ENCODE results near the gene NADK. TPM values are rescaled to one million over a fixed set of nuclear protein-coding genes. Genes with fewer than 3 reads are reported as not detected.
"Not testable (repeated sequence)": the region's sequence is repeated elsewhere in the genome, so short reads cannot be mapped to it uniquely, and the experiment has no call there.

Gene NADK
- total RNA-seq, 1 experiment from 2014 or later, result 93.4 TPM

DNA sequence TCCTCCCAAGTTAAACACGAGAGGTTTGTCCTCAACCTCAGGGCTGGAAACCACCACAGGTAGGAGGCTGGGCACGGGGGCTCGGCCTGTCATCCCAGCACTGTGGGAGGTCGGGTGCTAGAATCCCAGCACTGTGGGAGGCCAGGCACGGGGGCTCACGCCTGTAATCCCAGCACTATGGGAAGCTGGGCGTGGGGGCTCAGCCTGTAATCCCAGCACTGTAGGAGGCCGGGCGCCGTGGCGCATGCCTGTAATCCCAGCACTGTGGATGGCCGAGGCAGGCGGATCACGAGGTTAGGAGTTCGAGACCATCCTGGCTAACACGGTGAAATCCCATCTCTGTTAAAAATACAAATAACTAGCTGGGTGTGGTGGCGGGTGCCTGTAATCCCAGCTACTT, 47.4 kb downstream of the NADK start:
- no peak for ATAC-seq
- Histone ChIP-seq H3K36me3 (ENCODE audit: control insufficient read depth in 1 of 2, insufficient read depth in 2 of 2, low read length in 2 of 2) (peaks cover 0 to 4% of the 10 kb centered on the region in 2 experiments; a peak in 1 of 4 replicates), H3K4me1 (ENCODE audit: control insufficient read depth in 1 of 2, insufficient read depth in 2 of 2, low read length in 2 of 2) (no peaks in the 10 kb centered on the region), H3K4me2 (ENCODE audit: low read length) (no peak overlapping the region), H3K27ac (ENCODE audit: low read depth, low read length) (no peak overlapping the region), H3K9ac (ENCODE audit: low read length) (no peak overlapping the region), H3K27me3 (ENCODE audit: insufficient read depth, low read length) (no peaks in the 10 kb centered on the region), H3K4me3 (replicated peaks in 1 of 2; ENCODE audit: low read depth in 1 of 2, low read length in 2 of 2) (no peak overlapping the region), H4K20me1 (ENCODE audit: insufficient read depth) (no peaks in the 10 kb centered on the region), H2AFZ (ENCODE audit: low read depth, low read length, poor library complexity, severe bottlenecking) (no peak overlapping the region), H3K79me2 (ENCODE audit: insufficient read depth, low read length) (no peaks in the 10 kb centered on the region), H3K9me3 (ENCODE audit: control insufficient read depth in 1 of 2, insufficient read depth in 1 of 2, low read depth in 1 of 2, low read length in 2 of 2) (no peaks in the 10 kb centered on the region), H3K9me2 (ENCODE audit: insufficient read depth) (no peaks in the 10 kb centered on the region)
- BruUV-seq (replicated peaks), result no TSS peak
- RAD21 ChIA-PET (ENCODE audit: low non-redundant PET in 1 of 2, low total read pairs in 2 of 2, uncharacterized antibody in 2 of 2, unreplicated experiment in 2 of 2), result no interaction called here
- intact Hi-C loops (cut with micrococcal nuclease), result no loop called here
- POLR2A ChIA-PET, result no interaction called here
- CTCF ChIA-PET, result interaction anchor here (0.7 kb wide), 1 partner anchor 37 kb away, joined by 3 read pairs; no protein-coding TSS in a partner anchor
- DNase-seq (ENCODE audit: low read depth, low spot score), result no peak
- TF ChIP-seq JUND (IDR thresholded peaks at IDR 0.05) (no peak), EZH2phosphoT487 (IDR thresholded peaks at IDR 0.05; ENCODE audit: borderline replicate concordance) (no peak), POLR2A (IDR thresholded peaks at IDR 0.05; ENCODE audit: borderline replicate concordance, extremely low read depth, insufficient read depth, insufficient read length) (no peak), FOSL1 (IDR thresholded peaks at IDR 0.05; ENCODE audit: low read depth) (no peak), ELF1 (IDR thresholded peaks at IDR 0.05; ENCODE audit: borderline replicate concordance, low read depth) (no peak), ZNF274 (IDR thresholded peaks at IDR 0.05; ENCODE audit: low read depth, low read length) (no peak), SIN3A (IDR thresholded peaks at IDR 0.05; ENCODE audit: low read depth) (no peak), SRF (IDR thresholded peaks at IDR 0.05; ENCODE audit: low read depth) (no peak), YY1 (IDR thresholded peaks at IDR 0.05; ENCODE audit: extremely low read depth, insufficient replicate concordance, low read depth, low read length) (no peak), RAD21 (IDR thresholded peaks at IDR 0.05; ENCODE audit: low read depth) (no peak), REST (IDR thresholded peaks at IDR 0.05; ENCODE audit: low read depth) (no peak), CBX3 (IDR thresholded peaks at IDR 0.05; ENCODE audit: low read depth) (no peak)
- TF ChIP-seq, protein P1, sequence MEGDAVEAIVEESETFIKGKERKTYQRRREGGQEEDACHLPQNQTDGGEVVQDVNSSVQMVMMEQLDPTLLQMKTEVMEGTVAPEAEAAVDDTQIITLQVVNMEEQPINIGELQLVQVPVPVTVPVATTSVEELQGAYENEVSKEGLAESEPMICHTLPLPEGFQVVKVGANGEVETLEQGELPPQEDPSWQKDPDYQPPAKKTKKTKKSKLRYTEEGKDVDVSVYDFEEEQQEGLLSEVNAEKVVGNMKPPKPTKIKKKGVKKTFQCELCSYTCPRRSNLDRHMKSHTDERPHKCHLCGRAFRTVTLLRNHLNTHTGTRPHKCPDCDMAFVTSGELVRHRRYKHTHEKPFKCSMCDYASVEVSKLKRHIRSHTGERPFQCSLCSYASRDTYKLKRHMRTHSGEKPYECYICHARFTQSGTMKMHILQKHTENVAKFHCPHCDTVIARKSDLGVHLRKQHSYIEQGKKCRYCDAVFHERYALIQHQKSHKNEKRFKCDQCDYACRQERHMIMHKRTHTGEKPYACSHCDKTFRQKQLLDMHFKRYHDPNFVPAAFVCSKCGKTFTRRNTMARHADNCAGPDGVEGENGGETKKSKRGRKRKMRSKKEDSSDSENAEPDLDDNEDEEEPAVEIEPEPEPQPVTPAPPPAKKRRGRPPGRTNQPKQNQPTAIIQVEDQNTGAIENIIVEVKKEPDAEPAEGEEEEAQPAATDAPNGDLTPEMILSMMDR (IDR thresholded peaks at IDR 0.05 in 2 of 3, conservative IDR thresholded peaks at IDR 0.05 in 1 of 3; ENCODE audit: borderline replicate concordance in 1 of 3, insufficient read depth in 1 of 3, low read depth in 2 of 3, low read length in 2 of 3), result no peak
- TF ChIP-seq, protein P2, sequence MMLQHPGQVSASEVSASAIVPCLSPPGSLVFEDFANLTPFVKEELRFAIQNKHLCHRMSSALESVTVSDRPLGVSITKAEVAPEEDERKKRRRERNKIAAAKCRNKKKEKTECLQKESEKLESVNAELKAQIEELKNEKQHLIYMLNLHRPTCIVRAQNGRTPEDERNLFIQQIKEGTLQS (IDR thresholded peaks at IDR 0.05), result no peak

DNA sequence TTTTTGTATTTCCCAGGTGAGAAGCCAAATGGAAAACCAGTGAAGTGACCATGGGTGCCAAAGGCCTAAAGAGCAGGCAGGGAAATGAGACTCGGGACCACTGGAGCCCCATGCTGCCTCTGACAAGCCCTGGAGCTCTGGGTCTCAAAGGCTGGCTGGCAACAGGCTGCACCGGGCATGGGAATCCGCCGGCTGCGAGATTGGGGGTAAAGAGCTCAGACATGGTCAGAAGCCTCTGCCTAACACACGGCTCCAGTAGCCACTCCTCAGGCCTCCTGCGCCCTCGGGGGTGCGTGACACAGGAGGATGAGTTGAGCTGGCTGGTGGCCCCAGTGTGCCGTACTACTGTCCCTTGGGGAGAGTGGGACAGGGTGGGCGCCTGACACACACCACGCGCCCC, 48.0 kb downstream of the NADK start:
- H3K36me3 ChIP-seq (ENCODE audit: control insufficient read depth in 1 of 2, insufficient read depth in 2 of 2, low read length in 2 of 2); POLR2A ChIA-PET; H3K4me2 ChIP-seq (ENCODE audit: low read length); DNase-seq (ENCODE audit: low read depth, low spot score); H3K9me2 ChIP-seq (ENCODE audit: insufficient read depth); CTCF ChIA-PET; intact Hi-C loops (cut with micrococcal nuclease); H3K9ac ChIP-seq (ENCODE audit: low read length); H3K9me3 ChIP-seq (ENCODE audit: control insufficient read depth in 1 of 2, insufficient read depth in 1 of 2, low read depth in 1 of 2, low read length in 2 of 2); ATAC-seq; RAD21 ChIA-PET (ENCODE audit: low non-redundant PET in 1 of 2, low total read pairs in 2 of 2, uncharacterized antibody in 2 of 2, unreplicated experiment in 2 of 2); H3K4me3 ChIP-seq (replicated peaks in 1 of 2; ENCODE audit: low read depth in 1 of 2, low read length in 2 of 2); H3K79me2 ChIP-seq (ENCODE audit: insufficient read depth, low read length); H3K4me1 ChIP-seq (ENCODE audit: control insufficient read depth in 1 of 2, insufficient read depth in 2 of 2, low read length in 2 of 2); H3K27me3 ChIP-seq (ENCODE audit: insufficient read depth, low read length); BruUV-seq (replicated peaks); H2AFZ ChIP-seq (ENCODE audit: low read depth, low read length, poor library complexity, severe bottlenecking); H3K27ac ChIP-seq (ENCODE audit: low read depth, low read length); H4K20me1 ChIP-seq (ENCODE audit: insufficient read depth): not testable (repeated sequence)
